GM04503 (cell line): Measurements from ENCODE around the gene DMKN.

Experiments
- DNase-seq: peaks from one replicate; pipeline ENCODE4 v3.0.0-alpha.2; 2012; ENCODE audit warnings: low read depth

Gene DMKN

DNA sequence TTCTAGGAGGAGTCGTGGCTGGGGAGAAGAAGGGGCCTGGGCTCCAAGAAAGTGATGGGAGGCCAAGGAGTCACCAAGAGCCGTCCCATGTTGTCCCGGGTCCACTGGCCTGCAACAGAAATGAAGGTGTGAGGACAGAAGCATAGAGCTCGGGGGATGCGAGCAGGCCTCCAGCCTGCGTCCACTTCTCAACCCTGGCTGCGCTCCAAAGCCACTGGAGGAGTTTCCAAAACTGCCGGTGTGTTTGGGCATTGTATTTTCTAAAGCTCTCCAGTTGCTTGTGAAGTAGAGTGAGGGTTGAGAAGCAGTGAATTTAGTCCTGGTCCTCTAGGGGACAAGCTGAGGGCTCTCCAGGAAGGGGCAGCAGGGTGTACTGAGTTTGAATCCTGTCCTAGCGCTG, 52.4 kb downstream of the DMKN start:
- no peak for DNase-seq

DNA sequence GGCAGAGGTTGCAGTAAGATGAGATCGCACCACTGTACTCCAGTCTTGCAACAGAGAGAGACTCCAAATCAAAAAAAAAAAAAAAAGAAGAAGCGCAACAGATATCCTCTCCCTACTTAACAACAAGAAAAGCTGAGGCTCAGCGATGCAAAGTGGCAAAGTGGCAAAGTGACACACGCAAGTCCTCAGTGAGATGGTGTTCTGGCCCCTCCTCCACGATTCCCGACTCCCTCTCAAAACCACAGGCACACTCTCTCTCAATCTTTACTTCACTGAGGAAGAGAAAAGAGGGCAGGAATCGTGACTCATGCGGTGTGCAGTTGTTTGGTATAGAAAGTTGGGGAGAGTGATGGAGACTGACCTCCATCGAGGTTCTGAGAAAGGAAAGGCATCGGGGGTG, 52.8 kb downstream of the DMKN start:
- no peak for DNase-seq

- DNase-seq = no peak
These were observed 53.9 kb downstream of the DMKN start for GRCh38 chr19:35459414-35460082.

DNA sequence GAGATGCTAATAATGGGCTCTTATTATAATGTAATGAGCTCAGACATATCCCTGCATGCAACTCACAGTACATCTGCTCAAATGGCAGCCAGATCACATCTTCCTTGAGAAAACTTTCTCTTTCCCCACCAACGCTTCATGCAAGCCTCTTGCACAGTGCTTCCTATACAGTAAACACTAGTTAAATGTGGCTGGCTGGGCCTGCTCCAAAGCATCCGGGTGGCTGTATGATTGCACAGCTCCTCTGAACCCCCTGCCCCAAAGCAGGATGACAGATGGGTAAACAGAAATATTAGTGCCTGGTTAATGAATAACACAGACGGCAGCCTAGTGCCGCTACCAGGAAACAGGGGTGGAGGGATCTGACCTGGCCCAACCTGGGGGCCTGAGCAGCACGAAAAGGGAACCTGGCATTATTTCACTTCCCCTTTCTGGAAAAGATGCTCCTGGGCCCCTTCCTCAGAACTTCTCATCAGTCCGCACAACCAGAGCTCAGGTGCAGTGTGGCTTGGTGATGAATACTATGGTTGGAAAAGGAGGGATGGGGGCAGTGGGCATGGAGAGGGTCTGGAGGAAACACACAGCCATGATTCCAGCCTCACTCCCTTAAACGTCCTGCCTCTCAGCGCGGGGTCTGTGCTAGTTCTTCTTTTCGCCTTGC, 54.6 kb downstream of the DMKN start:
- DNase-seq = no peak

DNA sequence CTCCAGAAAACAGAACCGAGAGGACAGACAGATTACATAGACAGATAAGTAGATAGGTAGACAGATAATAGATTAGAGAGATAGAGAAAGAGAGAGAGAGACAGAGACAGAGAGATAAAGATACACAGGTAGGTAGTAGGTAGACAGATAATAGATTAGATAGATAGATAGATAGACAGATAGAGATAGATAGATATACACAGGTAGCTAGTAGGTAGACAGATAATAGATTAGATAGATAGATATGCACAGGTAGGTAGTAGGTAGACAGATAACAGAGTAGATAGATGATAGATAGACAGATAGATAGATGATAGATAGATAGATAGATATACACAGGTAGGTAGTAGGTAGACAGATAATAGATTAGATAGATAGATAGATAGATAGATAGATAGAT, 55.3 kb downstream of the DMKN start:
- no peak for DNase-seq

GRCh38 chr19:35457173-35457572, 56.3 kb downstream of the DMKN start:
- DNase-seq = no peak

DNA sequence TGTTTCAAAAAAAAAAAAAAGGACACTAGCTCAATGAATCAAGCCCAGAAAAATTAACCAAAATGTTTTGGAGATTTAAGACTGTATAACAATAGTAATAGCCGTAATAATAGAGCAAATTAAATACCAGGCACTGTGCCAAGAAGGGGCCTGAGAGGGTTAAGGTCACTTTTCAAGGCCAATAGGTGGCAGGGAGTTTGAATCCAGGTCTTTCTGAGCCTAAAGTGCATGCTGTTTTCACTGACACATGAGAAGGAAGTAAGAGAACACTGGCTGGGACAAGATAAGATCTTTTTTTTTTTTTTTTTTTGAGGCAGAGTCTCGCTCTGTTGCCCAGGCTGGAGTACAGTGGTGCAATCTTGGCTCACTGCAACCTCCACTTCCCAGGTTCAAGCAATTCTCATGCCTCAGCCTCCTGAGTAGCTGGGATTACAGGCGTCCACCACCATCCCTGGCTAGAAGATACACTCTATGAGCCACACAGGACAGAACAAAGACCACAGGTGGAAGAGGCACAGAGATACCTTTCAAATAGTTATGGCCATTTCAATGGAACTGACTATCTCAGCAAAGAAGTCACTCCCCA, 57.7 kb downstream of the DMKN start:
- DNase-seq = no peak

GRCh38 chr19:35454663-35455062, 58.8 kb downstream of the DMKN start:
- no peak for DNase-seq

- no peak for DNase-seq
These were observed 61.9 kb downstream of the DMKN start for GRCh38 chr19:35451338-35452096.

GRCh38 chr19:35449359-35450043, 63.9 kb downstream of the DMKN start:
- no peak for DNase-seq

DNA sequence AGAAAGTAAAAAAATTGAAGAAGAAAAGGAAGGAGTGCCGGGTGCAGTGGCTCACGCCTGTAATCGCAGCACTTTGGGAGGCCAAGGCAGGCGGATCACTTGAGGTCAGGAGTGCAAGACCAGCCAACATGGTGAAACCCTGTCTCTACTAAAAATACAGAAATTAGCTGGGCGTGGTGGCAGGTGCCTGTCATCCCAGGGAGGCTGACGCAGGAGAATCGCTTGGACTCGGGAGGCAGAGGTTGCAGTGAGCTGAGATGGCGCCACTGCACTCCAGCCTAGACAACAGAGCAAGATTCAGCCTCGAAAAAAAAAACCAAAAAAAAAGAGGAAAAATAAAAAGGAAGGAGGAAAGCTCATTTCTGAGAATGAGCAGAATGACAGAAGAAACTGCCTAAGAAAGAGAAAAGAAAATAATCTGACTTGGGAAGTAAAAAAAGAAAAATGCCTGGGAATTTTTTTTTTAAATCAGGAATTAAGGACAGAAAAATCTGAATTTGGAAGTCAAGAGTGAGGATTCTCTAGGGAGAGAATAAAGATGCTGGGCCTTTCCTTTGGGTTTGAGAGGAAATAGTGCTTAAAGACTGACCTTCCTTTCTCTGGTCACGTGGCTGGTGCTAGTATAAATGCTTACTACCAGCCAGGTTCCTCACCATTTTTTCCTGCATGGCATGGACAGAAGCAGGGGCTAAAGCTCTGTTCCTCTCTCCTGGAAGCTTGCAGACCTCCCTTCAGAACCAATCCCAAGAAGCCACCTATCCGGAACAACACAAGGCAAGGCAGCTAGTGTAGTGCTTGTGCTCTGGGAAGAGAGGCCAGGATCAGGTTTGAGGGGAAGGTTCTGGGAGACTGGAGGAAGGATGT, 65.6 kb downstream of the DMKN start, which contains the start of gene FFAR2:
TSS of gene FFAR2 (plus strand) at position 652 of the 864 bp plus-strand sequence. CDS start 1,458 bp downstream, outside the sequence.
- no peak for DNase-seq
